DMS79 treated with DMSO at 0.1 percent for 48 hours (cell line): ENCODE measurements around the gene HEPN1.

Experiments
- DNase-seq: peaks from one replicate; lab custom pipeline; 2025; lab: John Stamatoyannopoulos, UW

HEPN1 gene

DNA sequence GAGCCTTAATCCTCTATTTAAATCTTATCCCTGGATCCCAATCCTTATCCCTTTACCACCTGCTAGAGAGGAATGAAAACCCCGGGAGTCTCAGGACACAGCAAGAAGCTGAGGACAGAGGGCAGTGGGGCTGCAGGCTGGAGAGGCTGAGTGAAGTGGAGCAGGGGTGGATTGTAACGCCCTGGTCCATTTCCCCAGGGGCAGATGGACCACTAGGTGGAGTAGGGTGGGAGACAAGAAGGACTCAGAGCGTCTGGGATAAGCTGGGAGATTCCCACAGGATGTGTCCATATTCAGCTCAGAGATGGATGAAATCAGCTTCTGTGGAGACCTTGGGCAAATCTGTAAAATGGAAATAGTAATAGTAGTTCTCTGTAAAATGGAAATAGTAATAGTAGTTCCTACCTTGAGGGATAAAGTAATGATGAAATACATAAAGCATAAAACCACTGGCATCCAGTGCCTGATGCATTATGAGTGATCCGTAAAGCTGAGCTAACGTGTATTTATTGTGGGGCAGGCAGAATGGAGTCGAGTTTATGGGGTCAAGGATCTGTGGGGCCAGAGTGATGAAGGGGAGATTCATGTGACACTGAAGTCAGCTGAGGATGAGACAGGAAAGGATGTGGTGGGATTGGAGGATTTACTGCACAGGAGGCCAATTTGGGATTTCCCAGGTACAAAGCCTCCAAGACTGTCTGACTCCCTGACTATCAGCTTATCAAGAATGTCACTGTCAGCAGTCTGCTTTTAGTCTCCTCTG lies 19.5 kb upstream of the HEPN1 start:
- no peak for DNase-seq

DNA sequence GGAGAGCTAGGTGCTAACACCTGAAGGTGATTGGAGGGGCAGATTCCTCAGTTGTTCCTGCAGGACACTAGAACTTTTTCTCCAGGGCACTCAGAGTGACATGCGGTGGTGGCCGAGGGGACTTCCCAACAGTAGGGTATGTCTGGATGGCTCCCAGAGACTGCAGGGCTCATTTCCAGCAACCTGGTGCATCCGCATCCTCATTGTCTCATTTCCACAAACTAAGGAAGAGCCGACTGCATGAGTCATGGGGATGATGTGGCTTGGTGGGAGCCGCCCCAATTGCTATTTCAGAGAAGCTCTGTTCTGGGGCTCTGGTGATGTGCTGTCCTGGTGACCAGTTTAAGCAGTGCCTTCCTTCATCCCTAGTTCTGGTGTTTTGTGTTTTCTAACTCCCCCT lies 18.6 kb upstream of the HEPN1 start:
- no peak for DNase-seq

DNA sequence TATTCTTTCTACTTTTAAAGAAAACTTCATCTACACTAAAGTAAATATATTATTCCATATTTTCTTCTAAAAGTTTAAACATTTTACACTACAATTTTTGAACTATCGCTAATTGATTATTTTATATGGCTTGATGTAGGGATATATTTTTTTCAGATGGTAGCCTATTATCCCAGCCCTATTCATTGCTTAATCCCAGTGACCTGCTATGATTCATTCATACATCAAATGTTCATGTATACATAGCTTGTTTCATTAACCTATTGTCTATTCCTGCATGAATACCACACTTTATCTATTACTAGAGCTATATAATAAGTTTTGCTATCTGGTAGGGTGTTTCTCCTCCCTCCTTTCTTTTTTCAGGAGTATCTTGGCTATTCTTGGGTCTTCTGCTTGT lies 16.4 kb upstream of the HEPN1 start:
- no peak for DNase-seq

DNA sequence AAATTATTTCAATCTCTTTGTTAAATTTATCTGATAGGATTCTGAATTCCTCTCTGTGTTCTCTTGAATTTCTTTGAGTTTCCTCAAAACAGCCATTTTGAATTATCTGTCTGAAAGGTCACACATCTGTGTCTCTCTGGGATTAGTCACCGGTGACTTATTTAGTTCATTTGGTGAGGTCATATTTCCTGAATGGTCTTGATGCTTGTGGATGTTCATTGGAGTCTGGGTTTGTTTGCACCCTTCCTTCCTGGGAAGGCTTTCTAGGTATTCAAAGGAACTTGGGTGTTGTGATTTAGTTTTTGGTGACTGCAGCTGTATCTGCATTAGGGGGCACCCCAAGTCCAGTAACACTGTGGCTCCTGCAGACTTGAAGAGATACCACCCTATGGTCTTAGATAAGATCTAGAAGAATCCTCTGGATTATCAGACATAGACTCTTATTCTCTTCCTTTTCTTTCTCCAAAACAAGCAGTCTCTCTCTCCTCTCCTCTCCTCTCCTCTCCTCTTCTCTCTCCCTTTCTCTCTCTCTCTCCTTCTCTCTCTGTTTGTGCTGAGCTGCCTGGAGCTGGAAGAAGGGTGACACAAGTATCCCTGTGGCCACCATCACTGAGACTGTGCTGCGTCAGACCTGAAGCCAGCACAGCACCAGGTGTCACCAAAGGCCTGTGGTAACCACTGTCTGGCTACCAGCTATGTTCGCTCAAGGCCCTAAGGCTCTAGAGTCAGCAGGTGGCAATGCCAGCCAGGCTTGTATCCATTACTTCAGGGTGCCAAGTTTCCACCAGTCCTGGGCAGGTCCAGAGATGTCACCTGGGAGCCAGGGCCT lies 3.3 kb upstream of the HEPN1 start:
- DNase-seq, result no peak

DNA sequence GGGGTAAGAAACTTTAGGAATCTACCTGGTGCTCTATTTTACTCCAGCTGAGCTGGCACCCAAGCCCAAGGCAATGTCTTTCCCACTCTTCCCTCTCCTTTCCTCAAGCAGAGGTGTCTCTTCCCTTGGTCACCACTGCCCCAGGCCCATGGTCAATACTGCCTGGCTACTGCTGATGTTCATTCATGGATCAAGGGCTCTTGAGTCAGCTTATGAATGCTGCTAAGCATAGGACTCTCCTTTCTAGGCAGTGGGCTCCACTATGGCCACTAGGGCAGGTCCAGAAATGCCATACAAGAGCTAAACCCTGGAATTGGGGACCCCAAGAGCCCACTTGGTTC lies 2.7 kb upstream of the HEPN1 start:
- no peak for DNase-seq

DNA sequence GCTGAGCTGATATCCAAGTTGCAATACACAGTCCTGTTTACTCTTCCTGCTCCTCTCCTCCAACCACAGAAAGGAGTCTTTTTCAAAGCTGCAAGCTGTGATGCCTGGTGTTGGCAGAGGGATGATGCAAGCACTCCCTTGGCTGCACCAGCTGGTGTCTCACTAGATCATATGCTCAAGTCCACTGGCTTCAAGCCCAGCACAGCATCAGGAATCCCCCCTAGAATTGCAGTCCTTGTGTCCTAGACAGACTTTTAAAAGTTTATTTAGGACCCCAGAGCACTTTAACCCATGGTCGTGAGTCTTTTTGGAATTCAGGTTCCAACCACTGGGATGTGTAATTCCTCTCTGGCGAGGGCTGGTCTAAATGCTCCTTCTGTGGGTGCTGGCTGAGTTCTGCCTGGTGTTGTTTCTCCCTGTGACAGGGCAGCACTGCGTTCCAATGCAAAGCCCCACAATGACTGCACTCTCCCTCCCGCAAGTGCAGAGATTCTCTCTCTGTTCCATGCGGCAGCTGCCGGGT lies 1.9 kb upstream of the HEPN1 start:
- DNase-seq, result no peak

DNA sequence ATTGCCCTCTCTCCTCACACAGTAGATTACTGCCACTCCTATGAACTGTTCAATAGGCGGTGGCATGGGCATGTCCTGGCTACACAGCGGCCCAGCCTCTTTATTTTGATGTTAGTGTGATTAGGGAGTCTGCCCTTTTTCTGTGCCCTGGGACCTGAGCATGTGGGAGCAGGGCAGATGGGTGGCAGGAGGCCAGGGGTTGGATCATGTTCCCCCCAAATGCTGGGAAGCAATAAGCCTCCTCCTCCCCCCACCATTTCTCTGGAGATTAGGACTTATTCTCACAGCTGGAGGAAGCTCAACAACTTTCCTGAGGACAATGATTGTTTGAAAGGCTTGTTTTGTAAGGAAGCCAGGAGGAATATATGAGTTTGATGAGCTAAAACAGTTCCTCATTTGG lies 848 bp downstream of the HEPN1 start:
- no peak for DNase-seq

DNA sequence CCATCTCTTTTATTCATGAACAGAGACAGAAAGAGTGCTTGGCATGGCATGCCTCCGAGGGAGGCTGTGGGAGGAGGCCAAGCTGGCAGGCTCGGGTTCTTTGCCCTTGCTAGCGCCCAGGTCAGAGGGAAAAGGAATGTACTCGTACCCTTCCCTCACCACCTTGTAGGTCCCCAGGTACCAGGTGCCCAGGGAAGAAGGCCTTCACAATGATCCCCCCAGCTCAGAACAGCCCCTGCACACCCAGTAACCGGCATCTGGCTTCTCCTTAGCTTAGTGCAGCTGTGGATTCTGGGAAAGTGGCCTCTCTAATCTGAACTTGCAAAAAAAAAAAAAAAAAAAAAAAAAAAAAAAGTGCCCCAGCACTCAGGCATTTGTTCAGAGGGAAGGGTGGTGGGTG lies 1.3 kb downstream of the HEPN1 start:
- DNase-seq, result no peak

DNA sequence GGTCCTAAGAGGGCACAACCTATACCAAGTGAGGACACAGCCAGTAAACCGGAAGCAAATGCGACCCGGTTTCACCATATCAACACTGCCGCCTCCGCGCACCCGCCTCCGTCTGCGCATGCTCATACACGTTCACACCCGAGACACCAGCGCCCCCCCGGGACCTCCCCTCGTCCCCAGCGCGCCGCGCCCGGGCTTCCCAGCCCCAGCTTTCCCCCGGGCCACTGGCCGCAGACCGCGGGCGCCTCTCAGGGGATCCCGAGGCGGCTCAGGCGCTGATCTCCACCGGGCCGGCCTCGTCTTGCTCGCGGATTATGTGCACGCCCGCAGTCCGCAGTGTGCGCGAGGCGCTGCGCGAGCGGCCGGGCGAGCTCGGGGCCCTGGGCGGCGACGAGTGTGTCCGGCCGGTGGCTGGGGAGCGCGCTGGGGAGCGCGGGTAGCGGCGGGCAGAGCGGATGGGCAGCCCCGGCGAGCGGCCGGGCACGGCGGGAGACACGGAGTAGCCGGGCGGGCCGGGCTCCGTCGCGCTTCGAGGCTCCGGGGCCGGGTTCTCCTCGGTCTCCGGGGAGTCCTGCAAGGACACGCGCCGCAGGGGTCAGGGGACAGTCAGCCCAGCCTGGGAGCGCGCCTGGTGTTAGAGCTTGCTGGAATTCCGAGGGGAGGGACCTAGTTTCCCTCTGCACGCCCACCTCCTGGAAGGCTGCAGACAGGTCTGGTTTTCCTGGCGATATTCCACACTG lies 2.0 kb downstream of the HEPN1 start:
- DNase-seq, result no peak

DNA sequence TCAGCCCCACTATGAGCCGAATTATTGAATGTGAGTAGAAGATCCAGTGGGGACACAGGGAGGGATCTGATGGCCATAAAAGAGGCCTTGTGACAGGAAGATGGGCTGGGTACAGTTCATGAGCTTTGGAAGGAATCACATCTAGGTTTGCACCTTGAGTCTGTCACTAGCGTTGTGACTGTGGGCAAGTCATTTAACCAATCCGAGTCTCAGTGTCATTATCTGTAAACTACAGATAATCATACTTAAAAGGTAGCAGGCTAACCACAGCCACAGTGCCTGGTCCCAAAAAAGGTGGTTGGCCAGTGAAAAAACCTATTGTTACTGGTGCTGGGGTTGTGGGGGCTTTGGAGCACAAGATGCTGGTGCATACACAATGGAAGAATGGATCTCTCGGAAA lies 3.8 kb downstream of the HEPN1 start:
- DNase-seq, result no peak

DNA sequence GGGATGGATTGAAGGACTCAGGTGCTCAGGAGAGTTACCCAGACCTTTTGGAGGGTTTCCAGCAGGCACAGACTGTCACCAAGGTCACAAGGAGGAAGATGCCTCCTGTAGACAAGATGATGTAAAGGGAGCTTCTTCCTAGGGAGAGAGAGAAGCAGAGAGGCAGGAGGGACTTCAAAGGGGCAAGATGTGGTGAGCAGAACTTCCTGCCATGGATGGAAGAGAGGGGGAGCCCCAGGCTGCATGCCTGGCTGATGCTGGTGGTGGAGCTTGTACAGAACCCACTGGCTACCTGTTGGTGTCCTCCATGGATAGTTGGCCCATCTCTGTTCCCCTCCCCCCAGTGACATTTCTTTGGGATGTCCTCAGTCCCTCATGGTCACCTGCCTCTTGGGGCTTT lies 4.2 kb downstream of the HEPN1 start:
- DNase-seq, result no peak

DNA sequence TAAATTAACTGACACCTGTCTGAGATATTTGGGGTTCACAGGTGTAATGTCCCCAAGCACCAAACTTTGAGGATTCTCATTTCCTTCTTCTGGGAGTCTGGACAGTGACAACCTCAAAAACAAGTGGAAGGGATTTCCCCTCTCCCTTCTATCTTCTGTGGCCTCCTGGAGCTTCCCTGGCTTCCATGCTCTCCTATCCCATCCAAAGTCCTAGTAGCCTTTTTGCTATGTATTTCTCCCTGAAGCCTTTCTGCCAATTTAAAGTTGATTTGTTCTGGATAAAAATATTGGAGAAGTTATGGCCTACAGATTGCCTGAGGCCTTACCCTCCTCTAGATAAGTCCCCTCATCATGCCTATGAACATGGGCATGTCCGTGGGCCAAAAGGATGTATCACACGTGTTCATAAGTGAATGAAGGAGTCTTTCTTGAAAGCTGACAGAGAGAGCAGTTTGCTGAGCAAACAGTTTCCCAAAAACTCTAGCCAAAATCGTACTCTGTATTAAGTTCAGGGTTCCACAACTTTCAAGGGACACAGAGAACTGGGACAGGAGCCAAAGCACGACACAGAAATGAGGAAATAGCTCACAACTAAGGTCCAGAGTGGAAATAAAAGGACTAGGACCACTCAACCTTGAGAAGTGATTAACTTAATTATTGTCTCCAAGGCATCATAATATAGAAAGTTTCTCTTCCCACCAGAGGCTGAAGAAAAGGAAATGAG lies 10.1 kb downstream of the HEPN1 start:
- DNase-seq, result no peak

DNA sequence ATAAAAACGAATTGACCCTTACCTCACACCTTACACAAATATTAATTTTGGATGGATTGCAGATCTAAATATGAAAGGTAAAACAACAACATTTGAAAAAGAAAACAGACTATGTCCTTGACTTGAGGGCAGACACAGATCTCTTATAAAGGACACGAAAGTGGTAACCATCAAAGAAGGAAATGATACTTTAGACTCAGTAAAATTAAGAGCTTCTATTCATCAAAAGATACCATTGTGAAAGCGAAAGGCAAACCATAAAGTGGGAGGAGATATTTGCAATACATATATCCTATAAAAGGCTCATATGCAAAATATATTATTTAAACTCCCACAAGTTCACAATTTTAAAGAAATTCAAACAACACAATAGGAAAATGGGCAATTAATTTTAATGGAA lies 11.7 kb downstream of the HEPN1 start:
- DNase-seq, result no peak

DNA sequence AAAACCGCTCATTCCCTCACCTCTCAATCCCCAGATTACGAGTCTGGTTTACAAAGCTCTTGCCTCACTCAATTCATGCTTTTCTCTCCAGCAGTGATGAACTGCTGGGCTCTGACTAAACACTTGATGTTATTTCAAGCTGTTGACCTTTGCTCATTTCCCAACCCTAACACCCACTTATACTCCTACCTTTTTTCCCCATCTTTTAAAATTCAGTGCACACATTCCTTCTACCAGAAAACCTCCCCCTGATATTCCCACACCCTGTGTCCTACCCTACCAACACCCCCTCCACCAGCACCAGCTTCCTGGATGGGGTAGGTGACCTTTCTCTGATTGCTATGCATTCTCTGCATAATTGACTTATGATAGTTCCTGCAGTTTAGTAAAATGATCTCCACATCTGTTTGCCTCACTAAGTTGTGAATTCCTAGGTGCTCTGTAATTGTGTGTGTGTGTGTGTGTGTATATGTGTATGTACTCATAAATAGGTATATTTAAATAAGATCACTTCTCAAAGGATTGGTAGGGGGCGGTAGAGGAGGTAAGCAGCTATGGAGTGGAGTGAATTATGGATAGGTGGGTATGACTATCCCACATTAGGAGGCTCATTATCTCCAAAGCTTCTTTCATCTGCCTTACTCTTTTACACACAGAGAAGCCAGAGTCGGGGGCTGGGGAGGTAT lies 16.0 kb downstream of the HEPN1 start:
- DNase-seq, result no peak

DNA sequence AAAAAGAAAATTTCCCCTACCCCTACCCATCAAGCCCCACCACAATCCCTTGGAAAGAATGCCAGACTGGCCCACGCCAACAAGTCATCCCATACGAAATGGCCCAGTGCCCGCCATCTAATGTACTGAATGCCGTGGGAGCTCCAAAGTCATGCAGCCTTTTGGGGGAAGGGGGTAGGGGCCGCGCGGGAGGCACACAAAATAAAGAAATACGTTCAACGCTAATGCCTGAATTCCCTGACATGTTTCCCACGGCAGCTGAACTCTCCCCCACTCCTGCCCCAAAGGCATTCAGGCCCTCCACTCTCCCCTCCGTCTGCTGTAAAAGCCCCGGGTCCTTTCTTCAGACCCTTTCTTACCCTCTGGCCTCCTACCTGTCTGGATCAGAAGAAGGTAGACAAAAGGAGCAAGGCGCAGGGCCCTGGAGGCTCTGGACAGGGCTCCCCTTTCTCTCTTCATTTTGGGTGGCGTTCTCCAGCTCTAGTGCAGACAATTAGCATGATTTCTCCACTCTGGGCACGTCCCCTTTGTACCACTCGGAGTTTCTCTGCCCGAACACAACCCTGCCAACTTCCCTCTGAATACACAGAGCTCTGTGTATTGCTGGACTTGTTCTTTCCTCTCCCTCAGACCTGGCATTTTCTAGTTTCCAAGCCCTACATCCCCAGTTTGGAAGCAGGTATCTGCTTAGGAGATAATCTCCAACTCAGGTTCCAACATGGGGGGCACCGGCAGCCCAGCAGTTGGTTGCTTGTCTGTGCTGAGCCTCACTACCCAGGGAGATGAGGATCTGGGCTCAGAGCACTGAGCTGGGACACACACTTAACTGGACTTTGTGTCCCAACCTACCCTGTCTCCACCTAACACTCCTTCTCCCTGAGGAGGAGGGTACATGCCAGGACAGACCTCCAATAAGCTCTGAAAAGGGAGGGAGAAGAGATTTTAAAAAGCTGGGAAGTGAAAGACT lies 16.8 kb downstream of the HEPN1 start, which contains the start of gene HEPACAM:
Gene HEPACAM, minus strand, starts transcription at position 500 of the 967 bp plus-strand sequence. Its CDS starts 41 bp downstream, at position 459.
- DNase-seq, result no peak

DNA sequence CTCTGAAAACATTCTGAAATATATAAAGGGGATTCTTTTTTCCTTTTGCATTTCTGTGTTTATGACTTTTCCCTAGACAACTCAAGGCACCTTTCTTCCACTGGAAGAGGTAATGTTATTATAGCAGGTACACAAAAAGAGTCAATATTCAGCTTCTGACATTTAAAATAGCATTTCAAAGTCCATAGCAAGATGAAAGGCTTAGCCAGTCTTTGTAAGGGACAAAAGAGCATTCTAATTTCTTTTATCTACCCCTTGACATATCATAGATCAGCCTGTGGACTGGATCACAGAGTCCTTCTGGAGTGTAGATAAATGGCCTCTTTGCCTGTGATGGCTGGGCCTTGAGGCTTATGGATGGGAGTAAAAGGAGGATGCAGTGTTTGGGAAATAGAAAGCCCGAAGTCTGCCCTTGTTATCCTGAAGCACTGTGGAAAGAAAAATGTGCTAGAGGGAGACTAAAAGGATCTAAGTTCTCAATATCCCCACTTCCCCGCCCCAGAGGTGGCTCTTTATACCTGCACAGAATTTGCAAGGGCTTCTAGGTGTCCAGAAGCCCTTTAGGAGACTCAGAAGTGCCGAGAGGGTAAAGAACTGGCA lies 18.4 kb downstream of the HEPN1 start:
- no peak for DNase-seq

DNA sequence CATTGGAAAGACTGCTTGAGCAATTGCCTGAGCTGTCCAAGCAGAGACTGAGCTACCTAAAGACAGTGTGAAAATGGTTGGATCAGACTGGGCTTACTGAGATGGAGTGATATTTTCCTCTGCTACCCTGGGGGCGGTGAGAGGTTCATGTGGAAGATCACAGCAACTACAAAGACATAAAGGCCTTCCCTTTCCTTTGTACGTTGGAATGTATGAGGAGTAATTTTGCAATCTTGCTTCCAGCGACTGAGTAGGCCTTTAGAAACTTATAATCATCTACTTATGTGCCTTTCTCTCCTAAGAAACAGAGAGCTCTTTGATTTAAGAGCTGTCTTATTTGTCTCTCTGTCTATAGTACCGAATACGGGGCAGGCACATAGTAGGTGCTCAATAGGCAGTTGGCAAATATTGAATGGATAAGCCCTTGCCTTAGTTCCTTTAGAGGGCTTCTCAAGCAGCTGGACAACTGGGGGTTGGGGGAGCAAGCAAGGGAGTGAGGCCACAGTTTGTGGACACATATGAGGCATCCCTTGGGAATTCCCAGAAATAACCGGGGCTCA lies 19.2 kb downstream of the HEPN1 start:
- no peak for DNase-seq

DNA sequence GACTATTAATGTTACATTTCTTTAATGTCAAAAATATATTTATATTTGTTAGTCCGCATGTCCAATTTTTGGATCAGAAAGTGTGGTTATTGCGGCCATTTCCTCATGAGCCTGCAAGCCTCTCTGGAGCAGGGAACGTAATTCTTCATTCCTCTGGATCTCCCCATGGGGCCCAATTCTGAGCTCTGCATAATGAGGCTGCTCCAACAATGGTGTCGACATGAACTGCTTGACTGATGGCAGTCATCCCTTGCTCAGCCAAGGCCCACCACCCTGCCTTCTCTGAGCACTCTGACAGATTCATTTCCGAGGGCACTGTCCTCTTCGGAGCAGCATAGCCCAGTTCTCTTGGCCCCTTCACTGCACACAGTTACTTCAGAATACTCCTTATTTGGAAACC lies 19.9 kb downstream of the HEPN1 start:
- no peak for DNase-seq

DNA sequence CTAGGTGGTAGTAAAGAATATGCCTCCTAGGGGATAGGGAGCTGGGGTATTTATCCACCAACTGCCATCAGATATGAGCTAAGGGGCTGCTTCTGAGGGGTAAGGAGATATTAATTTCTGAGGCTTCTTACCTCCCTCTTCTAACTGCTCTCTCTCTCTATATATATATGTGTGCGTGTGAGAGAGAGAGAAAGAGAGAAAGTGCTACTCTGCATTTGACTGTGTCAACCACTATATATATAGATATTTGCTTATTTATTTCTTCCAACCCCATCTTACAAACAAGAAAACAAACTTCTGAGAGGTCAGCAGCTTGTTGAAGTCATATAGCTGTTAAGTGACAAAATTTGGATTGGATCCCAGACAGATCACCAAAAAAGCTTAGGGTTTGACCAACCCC lies 22.7 kb downstream of the HEPN1 start:
- DNase-seq, result no peak
